Measurements from ENCODE around the gene IFT25.
"Not testable (repeated sequence)": the region's sequence is repeated elsewhere in the genome, so short reads cannot be mapped to it uniquely, and the experiment has no call there.

IFT25 gene

DNA sequence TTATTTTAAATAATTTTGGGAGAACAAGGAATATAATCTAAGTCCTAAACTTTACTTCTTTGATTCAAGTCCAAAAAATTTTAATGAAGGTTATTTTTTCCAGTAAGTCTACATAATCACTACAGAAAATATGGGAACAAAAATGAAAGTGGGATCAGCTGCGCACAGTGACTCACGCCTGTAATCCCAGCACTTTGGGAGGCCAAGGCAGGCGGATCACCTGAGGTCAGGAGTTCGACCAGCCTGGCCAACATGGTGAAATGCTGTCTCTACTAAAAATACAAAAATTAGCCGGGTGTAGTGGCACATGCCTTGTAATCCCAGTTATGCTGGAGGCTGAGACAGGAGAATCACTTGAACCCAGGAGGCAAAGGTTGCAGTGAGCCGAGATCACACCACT, 61.9 kb downstream of the IFT25 start:
- not testable (repeated sequence) for DNase-seq (ENCODE audit: low spot score)

DNA sequence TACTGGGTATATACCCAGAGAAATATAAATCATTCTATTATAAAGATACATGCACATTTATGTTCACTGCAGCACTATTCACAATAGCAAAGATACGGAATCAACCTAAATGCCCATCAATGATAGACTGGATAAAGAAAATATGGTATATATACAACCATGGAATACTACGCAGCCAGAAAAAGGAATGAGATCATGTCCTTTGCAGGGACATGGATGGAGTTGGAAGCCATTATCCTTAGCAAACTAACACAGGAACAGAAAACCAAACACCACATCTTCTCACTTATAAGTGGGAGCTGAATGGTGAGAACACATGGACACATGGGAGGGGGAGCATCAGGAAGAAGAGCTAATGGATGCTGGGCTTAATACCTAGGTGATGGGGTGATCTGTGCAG, 63.6 kb downstream of the IFT25 start:
- DNase-seq (ENCODE audit: low spot score), result not testable (repeated sequence)

DNA sequence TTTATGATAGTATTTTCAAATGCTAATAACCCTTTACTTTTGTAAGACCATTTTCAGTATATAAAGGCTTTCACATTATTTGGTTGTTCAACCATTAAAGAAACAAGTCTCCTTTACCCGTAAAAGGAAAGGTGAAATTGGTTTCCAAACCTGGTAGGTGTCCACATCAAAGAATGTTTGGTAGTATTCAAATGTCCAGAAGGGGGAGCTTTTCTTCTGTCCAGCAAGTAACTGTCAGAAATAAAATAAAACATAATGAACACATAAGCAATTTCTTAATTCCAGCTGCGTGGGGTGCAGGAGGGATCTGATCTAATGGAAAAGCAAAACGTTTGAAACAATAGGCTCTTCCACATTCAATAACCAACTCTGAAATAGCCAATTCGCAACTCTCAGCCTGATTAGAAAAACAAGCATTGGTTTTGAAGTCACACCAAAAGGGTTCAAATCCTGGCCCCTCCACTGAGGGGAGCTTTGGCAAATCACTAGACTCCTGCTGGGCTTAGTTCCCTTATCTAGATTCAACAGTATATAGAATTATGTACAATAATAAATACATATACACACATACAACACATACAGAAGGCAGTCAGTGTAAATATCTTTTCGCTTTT, 66.9 kb downstream of the IFT25 start:
- no peak for DNase-seq (ENCODE audit: low spot score)

DNA sequence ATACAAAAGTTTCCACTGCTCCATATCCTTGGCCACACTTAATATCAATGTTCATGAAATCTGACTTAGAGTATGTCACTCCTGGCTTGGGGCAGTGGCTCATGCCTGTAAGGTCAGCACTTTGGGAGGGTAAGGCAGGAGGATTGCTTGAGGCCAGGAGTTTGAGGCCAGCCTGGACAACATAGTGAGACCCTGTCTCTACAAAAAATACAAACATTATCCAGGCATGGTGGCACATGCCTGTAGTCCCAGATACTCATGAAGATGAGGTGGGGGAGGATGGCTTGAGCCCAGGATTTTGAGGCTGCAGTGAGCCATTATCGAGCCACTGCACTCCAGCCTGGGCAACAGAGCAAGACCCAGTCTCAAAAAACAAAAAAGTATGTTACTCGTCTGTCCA, 70.3 kb downstream of the IFT25 start:
- not testable (repeated sequence) for DNase-seq (ENCODE audit: low spot score)

DNA sequence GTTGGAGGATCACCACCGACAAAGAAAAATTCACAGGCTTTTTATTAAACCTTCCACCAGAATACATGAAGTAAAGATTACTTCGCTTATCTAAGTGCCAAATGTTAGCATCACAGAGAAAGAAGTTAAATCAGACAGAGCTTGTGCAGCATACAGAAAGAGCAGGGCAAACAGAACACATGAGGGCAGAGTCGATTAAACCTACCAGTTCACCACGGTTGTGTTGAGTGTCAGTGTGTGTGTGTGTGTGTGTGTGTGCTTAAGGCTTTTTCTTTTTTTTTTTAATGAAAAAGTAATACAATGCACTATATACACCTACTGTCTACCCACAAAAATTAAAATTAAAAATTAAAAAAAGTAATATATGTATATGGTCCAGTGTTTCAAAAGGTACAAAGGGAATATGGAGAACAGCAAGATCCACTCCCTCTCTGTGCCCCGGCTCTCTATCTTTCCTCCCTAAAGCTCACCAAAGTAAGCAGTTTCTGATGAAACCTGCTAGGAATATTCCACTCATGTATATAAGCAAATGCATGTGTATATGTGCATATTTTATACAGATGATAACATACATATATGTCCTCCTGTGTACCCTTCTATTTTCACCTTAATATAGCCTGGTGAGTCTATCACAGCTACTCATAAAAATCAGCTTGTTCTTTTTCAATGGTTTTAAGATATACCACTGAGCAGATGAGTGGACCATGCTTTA, 73.6 kb downstream of the IFT25 start:
- DNase-seq (ENCODE audit: low spot score), result no peak
